Measurements from ENCODE around the gene GPR17. TPM values are rescaled to one million over a fixed set of nuclear protein-coding genes. Genes with fewer than 3 reads are reported as not detected.

GPR17 gene
- total RNA-seq: under 1 TPM in 2 of 4 donors, not detected in 2; 0.48 to 0.52 TPM

- TF ChIP-seq EP300 (IDR thresholded peaks at IDR 0.05) (no peak), POLR2A (IDR thresholded peaks at IDR 0.05) (no peak), POLR2AphosphoS5 (IDR thresholded peaks at IDR 0.05) (no peak)
- TF ChIP-seq, protein P1, sequence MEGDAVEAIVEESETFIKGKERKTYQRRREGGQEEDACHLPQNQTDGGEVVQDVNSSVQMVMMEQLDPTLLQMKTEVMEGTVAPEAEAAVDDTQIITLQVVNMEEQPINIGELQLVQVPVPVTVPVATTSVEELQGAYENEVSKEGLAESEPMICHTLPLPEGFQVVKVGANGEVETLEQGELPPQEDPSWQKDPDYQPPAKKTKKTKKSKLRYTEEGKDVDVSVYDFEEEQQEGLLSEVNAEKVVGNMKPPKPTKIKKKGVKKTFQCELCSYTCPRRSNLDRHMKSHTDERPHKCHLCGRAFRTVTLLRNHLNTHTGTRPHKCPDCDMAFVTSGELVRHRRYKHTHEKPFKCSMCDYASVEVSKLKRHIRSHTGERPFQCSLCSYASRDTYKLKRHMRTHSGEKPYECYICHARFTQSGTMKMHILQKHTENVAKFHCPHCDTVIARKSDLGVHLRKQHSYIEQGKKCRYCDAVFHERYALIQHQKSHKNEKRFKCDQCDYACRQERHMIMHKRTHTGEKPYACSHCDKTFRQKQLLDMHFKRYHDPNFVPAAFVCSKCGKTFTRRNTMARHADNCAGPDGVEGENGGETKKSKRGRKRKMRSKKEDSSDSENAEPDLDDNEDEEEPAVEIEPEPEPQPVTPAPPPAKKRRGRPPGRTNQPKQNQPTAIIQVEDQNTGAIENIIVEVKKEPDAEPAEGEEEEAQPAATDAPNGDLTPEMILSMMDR (IDR thresholded peaks at IDR 0.05): no peak
- no peaks in the 10 kb centered on the region for H3K9me3 ChIP-seq
- no peaks in the 10 kb centered on the region for H3K27me3 ChIP-seq
- H3K4me1 ChIP-seq: peaks cover 33% of the 10 kb centered on the region
- WGBS: 87% methylated on average over 27 of the region's 37 CpGs
- H3K36me3 ChIP-seq: no peaks in the 10 kb centered on the region
- no peak for DNase-seq (ENCODE audit: low spot score in 2 of 2)
- peak within 1 kb of the TSS; percentile 27 for H3K27ac ChIP-seq
- H3K4me3 ChIP-seq: no peak within 1 kb of the TSS
These were observed at the start of gene GPR17 for GRCh38 chr2:127645395-127646291. GPR17 (plus strand) TSS chr2:127646153; CDS start chr2:127650736, 4,583 bp downstream.

GRCh38 chr2:127596311-127597045 is 49.5 kb upstream of the GPR17 start:
- H3K9me3 ChIP-seq: no peaks in the 10 kb centered on the region
- H3K27me3 ChIP-seq: no peaks in the 10 kb centered on the region
- TF ChIP-seq POLR2A (IDR thresholded peaks at IDR 0.05) (no peak), EP300 (IDR thresholded peaks at IDR 0.05) (no peak), POLR2AphosphoS5 (IDR thresholded peaks at IDR 0.05) (no peak)
- TF ChIP-seq, protein P1 (IDR thresholded peaks at IDR 0.05): no peak
- no peak overlapping the region for H3K27ac ChIP-seq
- no peaks in the 10 kb centered on the region for H3K36me3 ChIP-seq
- DNase-seq (ENCODE audit: low spot score in 2 of 2): peak in 1 of 2 donors; percentile 62
- no peaks in the 10 kb centered on the region for H3K4me1 ChIP-seq
- 84% methylated on average over 13 of the region's 14 CpGs for WGBS
- no peak overlapping the region for H3K4me3 ChIP-seq

GRCh38 chr2:127597046-127597983 is 48.6 kb upstream of the GPR17 start:
- Histone ChIP-seq H3K27me3 (no peaks in the 10 kb centered on the region), H3K4me3 (no peak overlapping the region), H3K36me3 (no peaks in the 10 kb centered on the region), H3K27ac (no peak overlapping the region), H3K9me3 (no peaks in the 10 kb centered on the region), H3K4me1 (no peaks in the 10 kb centered on the region)
- TF ChIP-seq POLR2AphosphoS5 (IDR thresholded peaks at IDR 0.05): no peak
- TF ChIP-seq, protein P1 (IDR thresholded peaks at IDR 0.05): no peak
- TF ChIP-seq EP300 (IDR thresholded peaks at IDR 0.05): no peak
- no peak for TF ChIP-seq POLR2A (IDR thresholded peaks at IDR 0.05)
- WGBS: 91% methylated on average over 17 of the region's 17 CpGs
- DNase-seq (ENCODE audit: low spot score in 2 of 2): peak in 1 of 2 donors; percentile 26

- no peak for DNase-seq (ENCODE audit: low spot score in 2 of 2)
- Histone ChIP-seq H3K4me3 (no peak overlapping the region), H3K27ac (no peak overlapping the region), H3K27me3 (no peaks in the 10 kb centered on the region), H3K9me3 (no peaks in the 10 kb centered on the region), H3K36me3 (no peaks in the 10 kb centered on the region), H3K4me1 (no peaks in the 10 kb centered on the region)
- 70% methylated on average over 4 of the region's 4 CpGs for WGBS
- TF ChIP-seq POLR2AphosphoS5 (IDR thresholded peaks at IDR 0.05) (no peak), EP300 (IDR thresholded peaks at IDR 0.05) (no peak), POLR2A (IDR thresholded peaks at IDR 0.05) (no peak)
- TF ChIP-seq, protein P1 (IDR thresholded peaks at IDR 0.05): no peak
These were observed 48.0 kb upstream of the GPR17 start for GRCh38 chr2:127597984-127598380.

All from suprapubic skin (tissue), 4 donors.